SK-N-SH (cell line): ENCODE results near the gene DENND2C. TPM values are rescaled to one million over a fixed set of nuclear protein-coding genes. Genes with fewer than 3 reads are reported as not detected.

ENCODE experiments used
- CTCF ChIA-PET: fragments of 300-600, 350-600 bp; formaldehyde crosslinking; extraction: SDS; loops from one replicate; lab custom pipeline; 2021; lab: Yijun Ruan, JAX
- POLR2A ChIA-PET: fragments of 350-600 bp; sonication (Branson Sonifier 250); formaldehyde crosslinking; extraction: SDS; loops from one replicate; lab custom pipeline; 2020; ENCODE audit warnings: antibody characterized with exemption, inconsistent platforms; lab: Yijun Ruan, JAX
- DNase-seq: peaks from one replicate; pipeline ENCODE4 v3.0.0; 2012
- H2AFZ ChIP-seq: fragments of 200-600 bp; sonication (generic); 2 replicates; pipeline ENCODE4 v1.8.1; 2016; ENCODE audit warnings: antibody characterized with exemption, mild to moderate bottlenecking, low read depth
- H3F3A ChIP-seq: fragments of 200-600 bp; sonication (generic); replicated peaks from 2 replicates; pipeline ENCODE3; 2016; ENCODE audit warnings: antibody characterized with exemption, mild to moderate bottlenecking; ENCODE audit not compliant: insufficient read depth
- H3K27ac ChIP-seq, 2 experiments: fragments of 200-500 bp in 1 of 2; fragments of 200-600 bp in 1 of 2; sonication (Bioruptor generic) in 1 of 2; sonication (generic), shearing (Covaris generic) in 1 of 2; 2 replicates each; pipeline versions ENCODE4 v1.5.1 to v1.6.1; 2014 to 2016; ENCODE audit warnings: low read depth in 2 of 2, inconsistent platforms in 1 of 2, low read length in 1 of 2, mild to moderate bottlenecking in 1 of 2, mixed read lengths in 1 of 2
- H3K27me3 ChIP-seq: fragments of 200-600 bp; sonication (generic), shearing (Covaris generic); 2 replicates; pipeline ENCODE4 v1.6.1; 2016; ENCODE audit warnings: mixed run types; ENCODE audit not compliant: insufficient read depth
- H3K36me3 ChIP-seq, 2 experiments: fragments of 200-500 bp in 1 of 2; fragments of 200-600 bp in 1 of 2; sonication (Bioruptor generic) in 1 of 2; sonication (generic) in 1 of 2; replicated peaks in 1 of 2; 2 replicates each; pipeline versions ENCODE3 to v1.5.1; 2014 to 2016; ENCODE audit warnings: low read length in 1 of 2, mild to moderate bottlenecking in 1 of 2; ENCODE audit not compliant: insufficient read depth in 2 of 2, control insufficient read depth in 1 of 2
- H3K4me1 ChIP-seq, 2 experiments: fragments of 200-500 bp in 1 of 2; fragments of 200-600 bp in 1 of 2; sonication (Bioruptor generic) in 1 of 2; sonication (generic), shearing (Covaris generic) in 1 of 2; 2 replicates each; pipeline versions ENCODE4 v1.5.1 to v1.6.1; 2014 to 2016; ENCODE audit warnings: low read depth in 1 of 2, low read length in 1 of 2, mixed run types in 1 of 2; ENCODE audit not compliant: insufficient read depth in 2 of 2, control insufficient read depth in 1 of 2
- H3K4me2 ChIP-seq: fragments of 200-600 bp; sonication (generic), shearing (Covaris generic); 2 replicates; pipeline ENCODE4 v1.6.1; 2017; ENCODE audit warnings: mixed run types
- H3K4me3 ChIP-seq, 2 experiments: fragments of 200-500 bp in 1 of 2; fragments of 200-600 bp in 1 of 2; sonication (Bioruptor generic) in 1 of 2; sonication (generic), shearing (Covaris generic) in 1 of 2; 2 replicates each; pipeline versions ENCODE4 v1.5.1 to v1.8.1; 2014 to 2016; ENCODE audit warnings: low read depth in 2 of 2, inconsistent platforms in 1 of 2, low read length in 1 of 2, mild to moderate bottlenecking in 1 of 2, mixed read lengths in 1 of 2, moderate library complexity in 1 of 2
- H3K79me2 ChIP-seq: fragments of 200-600 bp; sonication (generic); 2 replicates; pipeline ENCODE4 v1.8.1; 2017; ENCODE audit warnings: mild to moderate bottlenecking; ENCODE audit not compliant: insufficient read depth
- H3K9ac ChIP-seq: fragments of 200-600 bp; sonication (generic); 2 replicates; pipeline ENCODE4 v1.6.1; 2017; ENCODE audit warnings: mixed run types
- H3K9me2 ChIP-seq: fragments of 200-600 bp; sonication (generic); 2 replicates; pipeline ENCODE4 v1.6.1; 2017; ENCODE audit warnings: mixed run types
- H3K9me3 ChIP-seq: fragments of 200-600 bp; sonication (generic); 2 replicates; pipeline ENCODE4 v1.6.1; 2017; ENCODE audit warnings: mixed run types, mild to moderate bottlenecking, moderate library complexity
- H4K20me1 ChIP-seq: fragments of 200-600 bp; sonication (generic); 2 replicates; pipeline ENCODE4 v1.6.1; 2017; ENCODE audit warnings: mild to moderate bottlenecking, mixed run types; ENCODE audit not compliant: insufficient read depth
- CTCF ChIP-seq: fragments of 200-600 bp; sonication (generic); IDR thresholded peaks from 2 replicates; pipeline ENCODE4 v1.6.1; 2017; ENCODE audit warnings: antibody characterized with exemption, mild to moderate bottlenecking, moderate library complexity
- EZH2phosphoT487 ChIP-seq: fragments of 200-600 bp; sonication (generic); IDR thresholded peaks from 2 replicates; pipeline ENCODE4 v1.6.1; 2017; ENCODE audit warnings: low read depth, mixed run types, mild to moderate bottlenecking, antibody characterized with exemption, moderate library complexity, borderline replicate concordance
- JUND ChIP-seq: IDR thresholded peaks from 2 replicates; pipeline ENCODE4 v1.4.0; 2012
- MXI1 ChIP-seq: IDR thresholded peaks from 2 replicates; pipeline ENCODE4 v1.6.1; 2012; ENCODE audit warnings: mild to moderate bottlenecking, low read depth, low read length, improper control_type of control experiment
- NRF1 ChIP-seq: IDR thresholded peaks from 2 replicates; pipeline ENCODE4 v1.6.1; 2012; ENCODE audit warnings: low read depth, mild to moderate bottlenecking, low read length
- POLR2AphosphoS5 ChIP-seq: IDR thresholded peaks from 2 replicates; pipeline ENCODE4 v1.6.1; 2012; ENCODE audit warnings: low read depth, low read length
- RFX5 ChIP-seq: IDR thresholded peaks from 2 replicates; pipeline ENCODE4 v1.6.1; 2012; ENCODE audit warnings: mild to moderate bottlenecking, improper control_type of control experiment, low read length
- USF1 ChIP-seq: IDR thresholded peaks from 2 replicates; pipeline ENCODE4 v1.4.0; 2012; ENCODE audit warnings: low read depth, borderline replicate concordance
- USF2 ChIP-seq: fragments of 150-350 bp; IDR thresholded peaks from 2 replicates; pipeline ENCODE4 v1.6.1; 2017; ENCODE audit warnings: antibody characterized with exemption, low read length, low read depth, borderline replicate concordance
- WGBS: methylation state at CpG from one replicate; pipeline ENCODE4 v1.1.6; 2017; ENCODE audit warnings: low lambda C conversion rate; 5-methylcytosine and 5-hydroxymethylcytosine counted together
- polyA plus RNA-seq, 3 experiments: library from polyadenylated mRNA; depleted of rRNA; stranded (reverse); fragments of >200 nt; gene quantifications; 2 replicates each; pipeline ENCODE4 v1.2.3, GENCODE V29; 2012

Gene DENND2C
- polyA plus RNA-seq, 1 of the 3 experiments (the other 2 are of a cell fraction), result 0.03 TPM

- TF ChIP-seq USF2 (no peak), RFX5 (no peak)
Observed at GRCh38 chr1:114623364-114623763, 46.5 kb downstream of the DENND2C start (continued).

- POLR2A ChIA-PET, result no interaction called here
Observed at GRCh38 chr1:114620419-114620818, 49.4 kb downstream of the DENND2C start.

More at GRCh38 chr1:114620419-114620818, 49.4 kb downstream of the DENND2C start:
- Histone ChIP-seq H3K79me2 (no peaks in the 10 kb centered on the region), H3F3A (no peaks in the 10 kb centered on the region), H3K4me1 (no peaks in the 10 kb centered on the region), H3K27ac (no peak overlapping the region), H2AFZ (no peak overlapping the region), H3K4me2 (no peak overlapping the region), H4K20me1 (no peaks in the 10 kb centered on the region), H3K9me3 (no peaks in the 10 kb centered on the region), H3K27me3 (peaks cover 32% of the 10 kb centered on the region; the same call in 1 of the 2 replicates), H3K36me3 (no peaks in the 10 kb centered on the region), H3K9me2 (no peaks in the 10 kb centered on the region)
- CTCF ChIA-PET, result interaction anchor here (0.7 to 1.3 kb wide), 3 partner anchors 10 to 229 kb away, joined by 3 read pairs; partner anchors contain the start of gene DENND2C
- 11% methylated on average over 2 of the region's 2 CpGs for WGBS
- TF ChIP-seq NRF1 (no peak), EZH2phosphoT487 (no peak), USF1 (no peak), USF2 (no peak), JUND (no peak), POLR2AphosphoS5 (no peak), CTCF (0 out of 2 replicates have a peak, but pooled peaks have one; percentile 22), MXI1 (no peak)
- TF ChIP-seq, all 33 proteins: peak for 1
- Histone ChIP-seq H3K4me3 (no peak overlapping the region), H3K9ac (no peak overlapping the region)
- DNase-seq, result no peak
